HepG2 (cell line): Measurements from ENCODE around the gene PPFIA3. TPM values are rescaled to one million over a fixed set of nuclear protein-coding genes. Genes with fewer than 3 reads are reported as not detected.

Experiments used
- ATAC-seq: fragments of 200-7000 bp; cut with Tn5 transposase; 3 replicates; pipeline ENCODE4 v1.9.1; 2020; ENCODE audit warnings: mild to moderate bottlenecking, moderate library complexity
- BruUV-seq: library from RNA; stranded (reverse); fragments of 400-500 nt; replicated peaks from 2 replicates; lab custom pipeline; 2021; lab: Mats Ljungman, UMichigan
- CTCF ChIA-PET: fragments of 300-600 bp; formaldehyde crosslinking; extraction: SDS; loops from one replicate; lab custom pipeline; 2021; ENCODE audit warnings: low total read pairs, inconsistent platforms, low intra/inter-chr PET ratio; lab: Yijun Ruan, JAX
- POLR2A ChIA-PET: fragments of 350-600 bp; sonication (Branson Sonifier 250); formaldehyde crosslinking; loops from one replicate; lab custom pipeline; 2020; ENCODE audit warnings: antibody characterized with exemption, inconsistent platforms; lab: Yijun Ruan, JAX
- DNase-seq: peaks from one replicate; pipeline ENCODE4 v3.0.0-alpha.2; 2015; ENCODE audit warnings: low spot score
- FAIRE-seq: peaks from 3 replicates; lab custom pipeline; 2011; peaks lifted over from hg19 to GRCh38; lab: Jason Lieb, UNC
- H2AFZ ChIP-seq: one replicate; pipeline ENCODE4 v1.6.1; 2011; ENCODE audit warnings: low read length, inconsistent platforms
- H3K27ac ChIP-seq: fragments of 300-600 bp; 3 replicates; pipeline ENCODE4 v1.8.0; 2011; ENCODE audit warnings: mixed run types, mild to moderate bottlenecking, mixed read lengths, low read length, inconsistent platforms; ENCODE audit not compliant: insufficient read depth; ENCODE audit errors: extremely low read length
- H3K27me3 ChIP-seq, 2 experiments: fragments of 200-600 bp in 1 of 2; 2 replicates in 1 of 2; 3 replicates in 1 of 2; pipeline versions ENCODE4 v1.6.0 to v1.8.0; 2011; ENCODE audit warnings: low read length in 2 of 2, mild to moderate bottlenecking in 2 of 2, moderate library complexity in 2 of 2, inconsistent platforms in 1 of 2; ENCODE audit not compliant: insufficient read depth in 2 of 2, control insufficient read depth in 1 of 2
- H3K36me3 ChIP-seq, 2 experiments: fragments of 200-600 bp in 1 of 2; replicated peaks in 1 of 2; 2 replicates in 1 of 2; 3 replicates in 1 of 2; pipeline versions ENCODE4 v1.5.1 to v1.8.0; 2011; ENCODE audit warnings: low read length in 2 of 2, inconsistent platforms in 1 of 2; ENCODE audit not compliant: insufficient read depth in 2 of 2, control insufficient read depth in 1 of 2
- H3K4me1 ChIP-seq: 2 replicates; pipeline ENCODE4 v1.5.1; 2012; ENCODE audit warnings: low read length, inconsistent platforms; ENCODE audit not compliant: insufficient read depth
- H3K4me2 ChIP-seq: 2 replicates; pipeline ENCODE4 v1.6.0; 2011; ENCODE audit warnings: low read depth, low read length, inconsistent platforms
- H3K4me3 ChIP-seq, 3 experiments: fragments of 200-600 bp in 1 of 3; sonication (generic), shearing (Covaris generic) in 1 of 3; replicated peaks in 1 of 3; 2 replicates each; pipeline ENCODE4 v1.5.1; 2011 to 2016; ENCODE audit warnings: low read length in 3 of 3, inconsistent platforms in 2 of 3, low read depth in 2 of 3, mild to moderate bottlenecking in 2 of 3, control low read depth in 1 of 3, mixed read lengths in 1 of 3; ENCODE audit not compliant: insufficient read depth in 1 of 3
- H3K79me2 ChIP-seq: one replicate; pipeline ENCODE4 v1.6.1; 2011; ENCODE audit warnings: low read length, inconsistent platforms; ENCODE audit not compliant: insufficient read depth
- H3K9ac ChIP-seq: 2 replicates; pipeline ENCODE4 v1.6.0; 2011; ENCODE audit warnings: mild to moderate bottlenecking, low read depth, low read length, inconsistent platforms; ENCODE audit not compliant: insufficient read depth
- H3K9me3 ChIP-seq: 2 replicates; pipeline ENCODE4 v1.5.1; 2012; ENCODE audit warnings: mild to moderate bottlenecking, low read length
- H4K20me1 ChIP-seq: 2 replicates; pipeline ENCODE4 v1.6.0; 2011; ENCODE audit warnings: inconsistent platforms, mild to moderate bottlenecking, low read length, moderate library complexity; ENCODE audit not compliant: insufficient read depth
- ARID4A ChIP-seq: sonication (generic); formaldehyde crosslinking; IDR thresholded peaks from 2 replicates; pipeline ENCODE4 v1.5.0; 2020; ENCODE audit warnings: mild to moderate bottlenecking, missing genetic modification reagents, borderline replicate concordance
- GMEB2 ChIP-seq: IDR thresholded peaks from 2 replicates; pipeline ENCODE4 v1.6.1; 2016; ENCODE audit warnings: missing biosample characterization, missing genetic modification reagents, low read depth
- MXI1 ChIP-seq: IDR thresholded peaks from 3 replicates; pipeline ENCODE4 v1.6.1; 2012; ENCODE audit warnings: low read depth, low read length, inconsistent platforms, borderline replicate concordance
- PHF8 ChIP-seq: sonication (generic); formaldehyde crosslinking; IDR thresholded peaks from 2 replicates; pipeline ENCODE4 v1.5.0; 2020; ENCODE audit warnings: missing genetic modification reagents
- RARG ChIP-seq: sonication (generic); formaldehyde crosslinking; IDR thresholded peaks from 2 replicates; pipeline ENCODE4 v1.4.0; 2020; ENCODE audit warnings: low read depth, mild to moderate bottlenecking, missing genetic modification reagents
- UBTF ChIP-seq: sonication (generic); formaldehyde crosslinking; IDR thresholded peaks from 2 replicates; pipeline ENCODE4 v1.4.0; 2020; ENCODE audit warnings: mild to moderate bottlenecking, missing genetic modification reagents
- ZBTB34 ChIP-seq: sonication (generic); formaldehyde crosslinking; IDR thresholded peaks from 2 replicates; pipeline ENCODE4 v1.8.0; 2022; ENCODE audit warnings: mild to moderate bottlenecking, missing genetic modification reagents
- ZNF207 ChIP-seq: fragments of 450-650 bp; IDR thresholded peaks from 2 replicates; pipeline ENCODE4 v1.6.1; 2016; ENCODE audit warnings: antibody characterized with exemption, borderline replicate concordance
- ZNF552 ChIP-seq: sonication (generic); formaldehyde crosslinking; IDR thresholded peaks from 2 replicates; pipeline ENCODE4 v1.9.0; 2022; ENCODE audit warnings: missing genetic modification reagents, mild to moderate bottlenecking, borderline replicate concordance
- ZNF605 ChIP-seq: sonication (generic); formaldehyde crosslinking; IDR thresholded peaks from 2 replicates; pipeline ENCODE4 v1.8.0; 2022; ENCODE audit warnings: mild to moderate bottlenecking, missing genetic modification reagents
- ZNF770 ChIP-seq: sonication (generic); formaldehyde crosslinking; IDR thresholded peaks from 2 replicates; pipeline ENCODE4 v1.5.0; 2020; ENCODE audit warnings: mild to moderate bottlenecking, missing genetic modification reagents
- ZNF839 ChIP-seq: sonication (generic); formaldehyde crosslinking; IDR thresholded peaks from 2 replicates; pipeline ENCODE4 v1.4.0; 2020; ENCODE audit warnings: missing genetic modification reagents, mild to moderate bottlenecking, borderline replicate concordance
- ZNF879 ChIP-seq: sonication (generic); formaldehyde crosslinking; IDR thresholded peaks from 2 replicates; pipeline ENCODE4 v1.8.1; 2023; ENCODE audit warnings: missing genetic modification reagents
- WGBS: methylation state at CpG from one replicate; pipeline ENCODE4 v1.1.6; 2017; ENCODE audit warnings: low lambda C conversion rate; 5-methylcytosine and 5-hydroxymethylcytosine counted together
- in situ Hi-C: cut with HindIII; loops from 2 replicates; pipeline ENCODE4 v1.10.0; 2017; ENCODE audit warnings: low pct_unique_long_range_greater_than_20kb; ENCODE audit not compliant: extremely low pct_ligation_motif_present
- intact Hi-C: fragments of 100-400 bp; cut with micrococcal nuclease; formaldehyde crosslinking; loops from one replicate; pipeline ENCODE4 v1.10.0; 2022; ENCODE audit not compliant: unreplicated experiment
- polyA plus RNA-seq, 8 experiments: library from polyadenylated mRNA; depleted of rRNA in 3 of 8; stranded (reverse) in 7 of 8; unstranded in 1 of 8; fragments of >200 nt; fragmentation: Illumina TruSeq in 4 of 8; extraction: Trizol in 4 of 8; gene quantifications; 2 replicates each; pipeline versions ENCODE4 v1.2.1 to v1.2.3, GENCODE V29; 2011 to 2016; ENCODE audit warnings: low read depth in 4 of 8, missing spikeins in 1 of 8, mixed read lengths in 1 of 8; ENCODE audit not compliant: insufficient read depth in 1 of 8
- total RNA-seq, 5 experiments: library from RNA; depleted of rRNA; stranded (reverse); fragments of >200 nt; fragmentation: Illumina TruSeq; extraction: Trizol; gene quantifications; 2 replicates each; pipeline ENCODE4 v1.2.3, GENCODE V29; 2016; ENCODE audit warnings: low read depth in 1 of 5

Gene PPFIA3
- total and polyA plus RNA-seq, 2 of the 13 experiments (the other 11 are each of a cell fraction or from before 2014, with no cell fraction given): 6.7 to 8.6 TPM

GRCh38 chr19:49173198-49173597 lies 53.9 kb downstream of the PPFIA3 start:
- in situ Hi-C loops: no loop called here
- ChIA-PET POLR2A (no interaction called here), CTCF (no interaction called here)
- WGBS: 96% methylated on average over 2 of the region's 2 CpGs
- ATAC-seq (no peak), DNase-seq (no peak), FAIRE-seq (no peak)
- Histone ChIP-seq H3K36me3 (no peaks in the 10 kb centered on the region), H3K9ac (no peak overlapping the region), H2AFZ (no peak overlapping the region), H4K20me1 (no peaks in the 10 kb centered on the region), H3K27ac (no peak overlapping the region), H3K4me3 (no peak overlapping the region), H3K27me3 (no peaks in the 10 kb centered on the region), H3K4me2 (no peak overlapping the region), H3K9me3 (no peaks in the 10 kb centered on the region), H3K79me2 (no peaks in the 10 kb centered on the region), H3K4me1 (peaks cover 18% of the 10 kb centered on the region)
- intact Hi-C loops: no loop called here
- BruUV-seq: no TSS peak
- no peak for TF ChIP-seq RARG (CRISPR knock-in tag)
- no peak for TF ChIP-seq ZNF770 (CRISPR knock-in tag)
- no peak for TF ChIP-seq ZBTB34 (CRISPR knock-in tag)
- TF ChIP-seq ARID4A (CRISPR knock-in tag): no peak
- no peak for TF ChIP-seq ZNF207
- TF ChIP-seq PHF8 (CRISPR knock-in tag): no peak
- TF ChIP-seq ZNF605 (CRISPR knock-in tag): no peak
- no peak for TF ChIP-seq ZNF879 (CRISPR knock-in tag)
- TF ChIP-seq GMEB2 (CRISPR knock-in tag): no peak
- no peak for TF ChIP-seq ZNF839
- no peak for TF ChIP-seq UBTF
- TF ChIP-seq ZNF552 (CRISPR knock-in tag): no peak
- no peak for TF ChIP-seq MXI1
